ENCODE measurements around the gene GALT. TPM values are rescaled to one million over a fixed set of nuclear protein-coding genes. Genes with fewer than 3 reads are reported as not detected.

GALT gene
- total and polyA plus RNA-seq, 2 of the 13 experiments (the other 11 are each of a cell fraction or from before 2014, with no cell fraction given): 40.4 to 46.3 TPM

- TF ChIP-seq ZNF281 (CRISPR knock-in tag; IDR thresholded peaks at IDR 0.05; ENCODE audit: borderline replicate concordance) (no peak), ZNF121 (CRISPR knock-in tag; IDR thresholded peaks at IDR 0.05) (no peak), HIC2 (CRISPR knock-in tag; IDR thresholded peaks at IDR 0.05; ENCODE audit: low read depth) (no peak), ZMAT3 (CRISPR knock-in tag; conservative IDR thresholded peaks at IDR 0.05) (no peak), ZNF335 (CRISPR knock-in tag; IDR thresholded peaks at IDR 0.05) (peak; percentile 34; the same call in 1 of the 2 replicates), ZNF124 (CRISPR knock-in tag; IDR thresholded peaks at IDR 0.05) (0 out of 2 replicates have a peak, but pooled peaks have one; percentile 25), ZSCAN31 (CRISPR knock-in tag; IDR thresholded peaks at IDR 0.05; ENCODE audit: low read depth) (no peak), MXD4 (CRISPR knock-in tag; IDR thresholded peaks at IDR 0.05) (0 out of 2 replicates have a peak, but pooled peaks have one; percentile 21), NFATC3 (CRISPR knock-in tag; IDR thresholded peaks at IDR 0.05) (no peak), SKIL (CRISPR knock-in tag; IDR thresholded peaks at IDR 0.05; ENCODE audit: borderline replicate concordance) (no peak), ZNF607 (CRISPR knock-in tag; IDR thresholded peaks at IDR 0.05; ENCODE audit: borderline replicate concordance) (peak; percentile 57; the same call in 1 of the 2 replicates), ZHX2 (IDR thresholded peaks at IDR 0.05; ENCODE audit: low read depth) (no peak), ZHX2 (CRISPR knock-in tag; IDR thresholded peaks at IDR 0.05; ENCODE audit: borderline replicate concordance) (no peak), ZNF615 (CRISPR knock-in tag; IDR thresholded peaks at IDR 0.05; ENCODE audit: borderline replicate concordance) (no peak)
Measured at GRCh38 chr9:34620061-34620994, 26.1 kb upstream of the GALT start, which contains the start of gene DCTN3 (continued).

Data from HepG2 (cell line).